Transverse colon (tissue), 4 donors: ENCODE results near the gene DNTT. TPM values are rescaled to one million over a fixed set of nuclear protein-coding genes. Genes with fewer than 3 reads are reported as not detected.
A peak's percentile ranks its signal among the peaks of the same experiment; 100 is the strongest.

ENCODE experiments used
- DNase-seq: peaks from one replicate; pipeline ENCODE4 v3.0.0-alpha.2; 2019
- H3K27ac ChIP-seq, 4 donors: fragments of 200-600 bp; sonication (generic); 2 replicates each; pipeline ENCODE4 v1.5.1; 2016 to 2018; ENCODE audit warnings: inconsistent platforms in 4 of 4
- H3K27me3 ChIP-seq: fragments of 200-600 bp; sonication (generic); 2 replicates; pipeline ENCODE4 v1.5.1; 2017; ENCODE audit warnings: inconsistent platforms
- H3K36me3 ChIP-seq, 4 donors: fragments of 200-600 bp; sonication (generic); 2 replicates each; pipeline ENCODE4 v1.5.1; 2017 to 2019; ENCODE audit warnings: inconsistent platforms in 4 of 4
- H3K4me1 ChIP-seq, 4 donors: fragments of 200-600 bp; sonication (generic); 2 replicates each; pipeline ENCODE4 v1.5.1; 2017 to 2020; ENCODE audit warnings: inconsistent platforms in 4 of 4
- H3K4me3 ChIP-seq, 4 donors: fragments of 200-600 bp; sonication (generic); 1 replicate in 1 of 4; 2 replicates in 3 of 4; pipeline versions ENCODE4 v1.5.1 to v1.6.1; 2017 to 2019; ENCODE audit warnings: inconsistent platforms in 4 of 4
- H3K9me3 ChIP-seq, 2 donors: fragments of 200-600 bp; sonication (generic); 2 replicates each; pipeline ENCODE4 v1.5.1; 2017 to 2019; ENCODE audit warnings: inconsistent platforms in 2 of 2
- EP300 ChIP-seq: sonication (generic); formaldehyde crosslinking; IDR thresholded peaks from one replicate; pipeline ENCODE4 v1.6.1; 2017; ENCODE audit warnings: antibody characterized with exemption, low read depth
- POLR2A ChIP-seq: fragments of 450-650 bp; IDR thresholded peaks from one replicate; pipeline ENCODE4 v1.6.1; 2016; ENCODE audit warnings: antibody characterized with exemption, mild to moderate bottlenecking, moderate library complexity
- POLR2AphosphoS5 ChIP-seq, 3 donors: sonication (generic); formaldehyde crosslinking; IDR thresholded peaks; one replicate each; pipeline ENCODE4 v1.6.1; 2016; ENCODE audit warnings: antibody characterized with exemption in 3 of 3
- WGBS, 2 donors: methylation state at CpG; one replicate each; pipeline ENCODE4 v1.1.5; 2018; ENCODE audit warnings: low coverage in 1 of 2; 5-methylcytosine and 5-hydroxymethylcytosine counted together
- in situ Hi-C, 4 donors: fragments of 200-750 bp; cut with MboI; loops; one replicate each; pipeline versions ENCODE4 v1.15.0 to v1.15.1; 2017; ENCODE audit warnings: low sequenced_read_pairs in 3 of 4, low pct_ligation_motif_present in 1 of 4, low pct_unique_long_range_greater_than_20kb in 1 of 4
- intact Hi-C: fragments of 100-400 bp; cut with DNase I; formaldehyde crosslinking; loops from one replicate; pipeline ENCODE4 v1.15.1; 2023; ENCODE audit warnings: low total_unique reads
- total RNA-seq, 4 donors: library from RNA; depleted of rRNA; stranded (reverse); fragments of >200 nt; gene quantifications; one replicate each; pipeline ENCODE4 v1.1.0, GENCODE V29; 2016
- TF ChIP-seq, protein P1 (sequence below), 5 experiments: fragments of 200-600 bp in 3 of 5; fragments of 450-650 bp in 2 of 5; sonication (generic) in 3 of 5; IDR thresholded peaks; 1 replicate in 2 of 5; 2 replicates in 3 of 5; pipeline ENCODE4 v1.5.1; 2016 to 2017; ENCODE audit warnings: antibody characterized with exemption in 5 of 5, inconsistent platforms in 3 of 5, mild to moderate bottlenecking in 2 of 5, moderate library complexity in 1 of 5

The DNTT gene
- total RNA-seq, 4 donors from 2014 or later, result not detected

DNA sequence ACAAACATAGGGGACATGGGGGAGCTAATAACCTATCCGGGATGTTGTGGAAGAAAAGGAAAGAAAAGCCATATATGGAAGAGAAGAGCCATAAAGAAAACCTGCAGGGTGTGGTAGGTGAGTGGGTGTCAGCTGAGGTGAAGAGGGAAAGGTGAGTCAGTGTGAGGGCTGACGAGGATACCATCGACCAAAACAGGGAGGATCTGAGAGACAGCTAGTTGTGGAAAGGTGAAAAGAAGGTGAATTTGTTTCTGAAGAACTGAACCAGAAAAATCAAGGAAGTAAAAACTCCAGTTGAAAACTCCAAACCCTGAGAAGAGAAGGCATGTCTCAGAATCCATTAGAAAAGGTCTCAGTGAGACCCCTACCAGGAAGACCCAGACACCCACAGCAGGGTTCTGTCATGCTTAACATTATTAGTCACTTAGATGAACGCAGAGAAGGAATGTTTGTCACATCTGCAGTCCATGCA lies 37.0 kb upstream of the DNTT start:
- peak; percentile 43 for DNase-seq
- 32 to 44% methylated on average over 4 of the region's 4 CpGs for WGBS, 2 donors
- Histone ChIP-seq H3K27ac (peak overlapping the region; percentile 43 to 88 (median 86)), H3K36me3 (no peaks in the 10 kb centered on the region), H3K9me3 (no peaks in the 10 kb centered on the region), H3K4me1 (peaks cover 11 to 74% (median 43%) of the 10 kb centered on the region in 4 donors), H3K27me3 (no peaks in the 10 kb centered on the region), H3K4me3 (no peak overlapping the region)
- in situ Hi-C loops, result no loop called here
- TF ChIP-seq, protein P1, sequence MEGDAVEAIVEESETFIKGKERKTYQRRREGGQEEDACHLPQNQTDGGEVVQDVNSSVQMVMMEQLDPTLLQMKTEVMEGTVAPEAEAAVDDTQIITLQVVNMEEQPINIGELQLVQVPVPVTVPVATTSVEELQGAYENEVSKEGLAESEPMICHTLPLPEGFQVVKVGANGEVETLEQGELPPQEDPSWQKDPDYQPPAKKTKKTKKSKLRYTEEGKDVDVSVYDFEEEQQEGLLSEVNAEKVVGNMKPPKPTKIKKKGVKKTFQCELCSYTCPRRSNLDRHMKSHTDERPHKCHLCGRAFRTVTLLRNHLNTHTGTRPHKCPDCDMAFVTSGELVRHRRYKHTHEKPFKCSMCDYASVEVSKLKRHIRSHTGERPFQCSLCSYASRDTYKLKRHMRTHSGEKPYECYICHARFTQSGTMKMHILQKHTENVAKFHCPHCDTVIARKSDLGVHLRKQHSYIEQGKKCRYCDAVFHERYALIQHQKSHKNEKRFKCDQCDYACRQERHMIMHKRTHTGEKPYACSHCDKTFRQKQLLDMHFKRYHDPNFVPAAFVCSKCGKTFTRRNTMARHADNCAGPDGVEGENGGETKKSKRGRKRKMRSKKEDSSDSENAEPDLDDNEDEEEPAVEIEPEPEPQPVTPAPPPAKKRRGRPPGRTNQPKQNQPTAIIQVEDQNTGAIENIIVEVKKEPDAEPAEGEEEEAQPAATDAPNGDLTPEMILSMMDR (IDR thresholded peaks at IDR 0.05), result no peak
- no peak for TF ChIP-seq POLR2AphosphoS5 (IDR thresholded peaks at IDR 0.05)
- no peak for TF ChIP-seq EP300
- intact Hi-C loops, result no loop called here

DNA sequence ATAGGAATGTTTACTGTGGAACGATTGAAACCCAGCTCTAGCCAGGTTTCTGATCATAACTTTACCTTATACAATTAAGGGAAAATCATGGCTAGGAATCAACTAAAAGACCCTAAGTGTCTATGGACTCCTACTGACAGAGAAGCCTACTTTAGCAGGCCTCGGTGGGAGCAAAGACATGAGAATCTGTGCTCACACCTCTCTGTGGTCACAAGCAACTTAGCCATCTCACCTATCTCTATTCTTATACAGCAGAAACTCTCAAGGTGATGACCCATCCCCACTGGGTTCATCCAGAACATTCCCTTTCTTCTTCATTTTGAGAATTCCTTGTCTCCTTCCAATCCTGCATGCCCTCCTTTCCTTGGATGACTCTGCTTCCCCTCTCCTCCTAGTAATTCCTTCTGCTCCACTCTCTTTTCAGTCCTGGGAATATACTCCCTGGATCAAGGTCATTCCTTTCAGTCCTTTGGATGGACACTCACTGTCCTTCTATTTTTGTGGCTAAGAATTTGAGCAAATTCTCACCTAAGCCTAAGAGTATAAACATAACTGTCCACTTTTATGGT lies 35.8 kb upstream of the DNTT start:
- intact Hi-C loops (no loop called here), in situ Hi-C loops (no loop called here)
- Histone ChIP-seq H3K27me3 (no peaks in the 10 kb centered on the region), H3K4me3 (peak overlapping the region in 1 of 4 donors; percentile 16), H3K27ac (peak overlapping the region; percentile 86 to 88 (median 86)), H3K36me3 (no peaks in the 10 kb centered on the region), H3K4me1 (peaks cover 9 to 74% (median 41%) of the 10 kb centered on the region in 4 donors), H3K9me3 (no peaks in the 10 kb centered on the region)
- DNase-seq, result no peak
- TF ChIP-seq EP300, result no peak
- no peak for TF ChIP-seq POLR2AphosphoS5 (IDR thresholded peaks at IDR 0.05)
- TF ChIP-seq POLR2A, result no peak
- TF ChIP-seq, protein P1 (IDR thresholded peaks at IDR 0.05), result no peak
- WGBS, 2 donors, result 40 to 48% methylated on average over 2 of the region's 2 CpGs

DNA sequence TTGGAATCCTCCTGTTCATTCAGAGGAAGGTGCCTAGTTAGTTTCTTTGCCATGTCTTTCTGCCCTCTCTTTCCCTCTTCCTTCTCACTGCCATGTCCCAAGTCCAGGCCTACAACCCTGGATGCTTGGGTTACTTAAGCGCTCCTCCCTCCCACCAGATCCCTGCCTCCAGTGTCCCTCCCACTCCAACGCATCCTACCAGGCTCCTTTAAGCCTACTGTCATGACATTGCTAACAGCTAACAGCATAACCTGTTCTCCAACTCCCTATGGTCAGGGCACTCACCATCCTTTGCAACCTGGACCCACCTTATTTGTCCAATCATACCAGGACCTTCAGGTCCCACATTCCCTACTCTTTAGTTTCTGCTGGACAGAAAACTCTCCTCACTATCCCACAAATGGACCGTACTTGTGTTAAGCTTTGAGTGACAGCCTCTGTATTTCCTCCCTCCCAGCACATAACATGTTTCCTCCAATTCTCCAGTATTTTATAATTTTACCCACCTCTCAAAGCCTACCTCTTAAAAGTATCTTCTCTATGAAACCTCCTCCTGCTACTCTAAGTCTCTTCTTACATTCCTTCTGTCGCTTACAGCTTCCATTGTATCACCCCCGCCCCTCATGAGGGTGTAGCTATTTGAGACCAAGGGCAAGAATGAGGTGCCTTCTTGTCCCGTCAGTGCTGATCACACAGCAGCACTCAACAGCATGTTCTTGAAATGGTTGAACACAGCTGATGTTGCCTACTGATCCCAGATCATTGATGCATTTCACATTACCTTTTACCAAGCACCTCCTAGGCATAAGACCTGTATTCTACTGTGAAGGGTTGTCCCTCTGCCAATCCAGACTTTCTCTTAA lies 34.6 kb upstream of the DNTT start:
- in situ Hi-C loops, result no loop called here
- Histone ChIP-seq H3K9me3 (no peaks in the 10 kb centered on the region), H3K27me3 (no peaks in the 10 kb centered on the region), H3K36me3 (no peaks in the 10 kb centered on the region), H3K27ac (peak overlapping the region; percentile 86 to 88 (median 86)), H3K4me1 (peaks cover 9 to 74% (median 37%) of the 10 kb centered on the region in 4 donors), H3K4me3 (peak overlapping the region in 3 of 4 donors; percentile 1 to 45 (median 35))
- DNase-seq, result peak; percentile 51
- intact Hi-C loops, result no loop called here
- no peak for TF ChIP-seq EP300
- TF ChIP-seq, protein P1 (IDR thresholded peaks at IDR 0.05), result no peak
- no peak for TF ChIP-seq POLR2AphosphoS5 (IDR thresholded peaks at IDR 0.05)
- peak; percentile 1 for TF ChIP-seq POLR2A
- 45 to 55% methylated on average over 6 of the region's 6 CpGs for WGBS, 2 donors

DNA sequence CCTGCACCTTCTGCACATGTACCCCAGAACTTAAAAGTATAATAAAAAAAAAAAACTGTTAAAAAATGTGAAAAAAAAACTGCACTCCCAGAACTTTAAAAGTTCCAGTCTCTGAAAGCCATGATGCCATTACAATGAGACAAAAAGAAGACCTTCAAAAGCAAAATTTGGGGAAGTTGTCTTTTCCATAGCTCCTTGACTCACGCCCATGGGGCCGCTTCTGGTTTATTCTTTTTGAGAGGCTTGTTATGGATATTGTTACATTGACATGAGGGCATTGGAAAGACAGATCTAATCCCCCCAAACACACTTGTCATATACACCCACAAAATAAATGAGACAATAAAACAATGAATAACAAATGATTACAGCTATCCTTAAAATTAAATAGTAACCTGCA lies 33.7 kb upstream of the DNTT start:
- 34 to 40% methylated on average over 2 of the region's 2 CpGs for WGBS, 2 donors
- Histone ChIP-seq H3K4me3 (peak overlapping the region in 3 of 4 donors; percentile 13 to 45 (median 35)), H3K9me3 (no peaks in the 10 kb centered on the region), H3K36me3 (no peaks in the 10 kb centered on the region), H3K27ac (peak overlapping the region; percentile 86 to 88 (median 86)), H3K4me1 (peaks cover 9 to 76% (median 39%) of the 10 kb centered on the region in 4 donors), H3K27me3 (no peaks in the 10 kb centered on the region)
- no peak for DNase-seq
- intact Hi-C loops, result no loop called here
- TF ChIP-seq POLR2AphosphoS5 (IDR thresholded peaks at IDR 0.05) (no peak), POLR2A (no peak), EP300 (no peak)
- TF ChIP-seq, protein P1 (IDR thresholded peaks at IDR 0.05), result no peak
- in situ Hi-C loops, result no loop called here
